ENCODE data around the gene BSND.

The BSND gene

DNA sequence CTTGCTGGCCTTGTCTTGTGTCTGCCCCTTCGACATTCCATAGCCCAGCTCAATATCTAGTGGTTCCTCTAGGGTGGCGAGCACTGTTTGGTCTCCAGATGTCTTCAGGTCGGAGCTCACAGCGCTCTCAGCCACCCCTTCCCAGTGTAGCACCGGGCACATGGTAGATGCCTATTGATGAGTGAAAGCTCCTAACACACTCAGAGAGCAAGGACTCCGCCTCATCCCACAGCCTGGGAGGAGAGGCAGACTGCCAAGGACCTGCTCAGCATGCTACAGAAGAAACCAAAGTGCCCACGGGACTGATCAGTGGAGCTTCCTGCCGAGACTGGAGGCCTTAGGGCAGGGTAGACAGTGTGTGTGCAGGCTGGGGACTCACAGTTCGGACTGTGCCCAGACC lies 51.5 kb downstream of the BSND start:
- H3K36me3 ChIP-seq (ENCODE audit: control insufficient read depth in 5 of 5, insufficient read depth in 5 of 5, low read length in 5 of 5), result no peaks in the 10 kb centered on the region
- H3K9ac ChIP-seq (ENCODE audit: low read length in 5 of 5), result no peak overlapping the region
- no peak overlapping the region for H3K27ac ChIP-seq (ENCODE audit: low read depth, low read length)
- no peak overlapping the region for H3K4me3 ChIP-seq (ENCODE audit: low read depth in 1 of 5, low read length in 5 of 5)
- H3K9me3 ChIP-seq (ENCODE audit: control insufficient read depth in 5 of 5, low read length in 5 of 5), result no peaks in the 10 kb centered on the region
- H3K27me3 ChIP-seq (ENCODE audit: control insufficient read depth in 5 of 5, insufficient read depth in 4 of 5, low read length in 5 of 5), result peaks cover 0 to 1% (median 0%) of the 10 kb centered on the region in 5 donors
- peaks cover 2 to 41% (median 32%) of the 10 kb centered on the region in 5 donors for H3K4me1 ChIP-seq (ENCODE audit: control insufficient read depth in 5 of 5, insufficient read depth in 5 of 5, low read length in 5 of 5)

DNA sequence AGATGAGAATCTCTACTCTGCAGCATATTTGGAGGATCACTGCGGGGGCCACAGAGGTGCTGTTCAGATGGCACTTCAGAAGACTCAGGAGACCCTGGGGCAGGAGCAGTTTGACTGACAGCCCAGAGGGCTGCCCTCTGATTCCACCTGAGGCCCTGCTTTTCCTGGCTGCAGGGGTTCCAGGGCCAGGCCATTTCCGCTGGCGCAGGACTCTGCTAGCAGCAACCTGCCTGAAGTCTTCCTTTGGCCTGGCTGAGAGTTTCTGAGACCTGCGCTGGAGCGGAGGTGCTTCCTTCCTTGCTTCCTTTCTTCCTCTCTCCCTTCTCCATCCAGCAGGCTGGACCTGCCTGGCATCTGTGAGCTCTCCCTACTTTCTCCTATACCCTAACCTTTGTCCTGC lies 52.4 kb downstream of the BSND start:
- H3K27me3 ChIP-seq (ENCODE audit: control insufficient read depth in 5 of 5, insufficient read depth in 4 of 5, low read length in 5 of 5), result no peaks in the 10 kb centered on the region
- H3K36me3 ChIP-seq (ENCODE audit: control insufficient read depth in 5 of 5, insufficient read depth in 5 of 5, low read length in 5 of 5), result no peaks in the 10 kb centered on the region
- H3K27ac ChIP-seq (ENCODE audit: low read depth, low read length), result no peak overlapping the region
- peaks cover 2 to 47% (median 39%) of the 10 kb centered on the region in 5 donors for H3K4me1 ChIP-seq (ENCODE audit: control insufficient read depth in 5 of 5, insufficient read depth in 5 of 5, low read length in 5 of 5)
- H3K9me3 ChIP-seq (ENCODE audit: control insufficient read depth in 5 of 5, low read length in 5 of 5), result no peaks in the 10 kb centered on the region
- H3K4me3 ChIP-seq (ENCODE audit: low read depth in 1 of 5, low read length in 5 of 5), result no peak overlapping the region
- H3K9ac ChIP-seq (ENCODE audit: low read length in 5 of 5), result no peak overlapping the region

DNA sequence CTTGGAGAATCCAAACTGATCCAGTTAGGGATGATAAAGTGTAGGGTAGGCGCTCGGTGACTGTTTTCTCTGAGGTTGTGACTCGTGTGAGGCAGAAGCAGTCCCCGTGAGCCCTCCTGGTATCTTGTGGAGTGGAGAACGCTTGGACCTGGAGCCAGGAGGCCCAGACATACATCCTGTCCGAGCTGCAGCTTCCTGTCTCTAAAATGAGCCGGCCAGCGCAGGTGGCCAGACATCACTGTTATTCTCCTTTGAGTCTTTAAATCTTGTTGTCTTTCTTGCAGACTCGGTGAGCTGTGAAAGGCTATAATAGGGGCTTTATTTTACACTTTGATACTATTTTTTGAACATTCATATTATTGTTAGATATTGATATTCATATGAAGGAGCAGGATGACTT lies 52.9 kb downstream of the BSND start:
- H3K4me3 ChIP-seq (ENCODE audit: low read depth in 1 of 5, low read length in 5 of 5), result no peak overlapping the region
- no peak overlapping the region for H3K27ac ChIP-seq (ENCODE audit: low read depth, low read length)
- no peaks in the 10 kb centered on the region for H3K9me3 ChIP-seq (ENCODE audit: control insufficient read depth in 5 of 5, low read length in 5 of 5)
- peaks cover 2 to 47% (median 39%) of the 10 kb centered on the region in 5 donors for H3K4me1 ChIP-seq (ENCODE audit: control insufficient read depth in 5 of 5, insufficient read depth in 5 of 5, low read length in 5 of 5)
- no peak overlapping the region for H3K9ac ChIP-seq (ENCODE audit: low read length in 5 of 5)
- no peaks in the 10 kb centered on the region for H3K27me3 ChIP-seq (ENCODE audit: control insufficient read depth in 5 of 5, insufficient read depth in 4 of 5, low read length in 5 of 5)
- no peaks in the 10 kb centered on the region for H3K36me3 ChIP-seq (ENCODE audit: control insufficient read depth in 5 of 5, insufficient read depth in 5 of 5, low read length in 5 of 5)

DNA sequence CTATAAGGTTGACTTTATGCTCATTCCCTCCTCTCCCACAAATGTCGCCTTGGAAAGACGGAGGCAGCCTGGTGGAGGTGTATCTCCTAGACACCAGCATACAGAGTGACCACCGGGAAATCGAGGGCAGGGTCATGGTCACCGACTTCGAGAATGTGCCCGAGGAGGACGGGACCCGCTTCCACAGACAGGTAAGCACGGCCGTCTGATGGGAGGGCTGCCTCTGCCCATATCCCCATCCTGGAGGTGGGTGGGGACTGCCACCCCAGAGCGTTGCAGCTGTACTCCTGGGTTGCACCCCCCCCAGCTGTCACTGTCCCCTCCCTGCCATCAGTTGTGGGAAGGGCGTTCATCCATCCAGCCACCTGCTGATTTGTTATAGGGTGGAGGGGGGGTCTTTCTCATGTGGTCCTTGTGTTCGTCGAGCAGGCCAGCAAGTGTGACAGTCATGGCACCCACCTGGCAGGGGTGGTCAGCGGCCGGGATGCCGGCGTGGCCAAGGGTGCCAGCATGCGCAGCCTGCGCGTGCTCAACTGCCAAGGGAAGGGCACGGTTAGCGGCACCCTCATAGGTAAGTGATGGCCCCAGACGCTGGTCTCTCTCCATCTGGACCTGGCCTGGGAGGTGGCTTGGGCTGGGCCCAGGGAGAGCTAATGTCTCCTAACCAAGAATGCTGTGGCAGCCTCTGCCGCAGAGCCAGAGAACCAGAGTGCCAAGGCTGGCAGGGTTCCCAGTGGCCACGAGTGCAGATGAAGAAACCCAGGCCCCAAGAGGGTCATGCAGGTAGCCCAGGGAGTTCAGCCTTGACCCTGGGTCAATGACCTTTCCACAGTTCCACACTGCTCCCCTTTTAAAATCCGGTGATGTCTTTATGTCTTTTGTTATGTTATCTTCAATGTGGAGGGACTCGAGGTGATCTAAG lies 53.7 kb downstream of the BSND start:
- Histone ChIP-seq H3K9me3 (ENCODE audit: control insufficient read depth in 5 of 5, low read length in 5 of 5) (no peaks in the 10 kb centered on the region), H3K27ac (ENCODE audit: low read depth, low read length) (no peak overlapping the region), H3K36me3 (ENCODE audit: control insufficient read depth in 5 of 5, insufficient read depth in 5 of 5, low read length in 5 of 5) (no peaks in the 10 kb centered on the region), H3K4me3 (ENCODE audit: low read depth in 1 of 5, low read length in 5 of 5) (no peak overlapping the region), H3K4me1 (ENCODE audit: control insufficient read depth in 5 of 5, insufficient read depth in 5 of 5, low read length in 5 of 5) (peaks cover 2 to 47% (median 39%) of the 10 kb centered on the region in 5 donors), H3K9ac (ENCODE audit: low read length in 5 of 5) (no peak overlapping the region), H3K27me3 (ENCODE audit: control insufficient read depth in 5 of 5, insufficient read depth in 4 of 5, low read length in 5 of 5) (no peaks in the 10 kb centered on the region)

DNA sequence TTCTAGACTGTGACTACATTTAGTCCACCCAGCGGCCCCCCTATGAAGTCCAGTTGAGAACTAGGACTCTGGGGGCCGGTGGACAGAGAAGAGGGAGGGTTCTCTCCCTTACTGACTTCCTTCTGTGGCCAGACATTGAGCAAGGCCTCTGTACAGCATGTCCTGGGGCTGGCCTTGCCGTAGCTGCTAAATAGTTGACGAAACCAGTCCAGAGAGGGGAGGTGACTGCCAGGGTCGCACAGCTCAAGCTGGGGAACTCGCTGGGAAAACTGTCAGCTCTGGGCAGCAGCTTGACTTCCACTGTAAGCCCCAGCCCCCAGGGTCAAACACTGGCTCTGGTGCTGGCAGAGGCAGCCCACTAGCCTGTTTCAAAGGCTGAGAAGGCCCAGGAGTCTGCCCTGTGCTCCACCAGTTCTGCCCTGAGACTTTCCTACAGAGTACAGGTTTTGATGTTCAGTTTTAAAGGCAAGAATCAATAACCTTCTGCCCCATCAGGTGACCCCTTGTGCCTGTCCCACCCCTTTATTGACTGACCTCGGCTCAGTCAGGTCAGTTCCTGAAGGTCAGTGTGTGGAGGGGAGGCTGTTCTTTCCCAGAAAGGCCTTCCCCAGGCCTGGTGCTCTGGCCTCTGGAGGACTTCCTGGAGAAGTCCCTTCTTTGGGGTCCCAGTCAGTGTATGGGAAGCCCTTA lies 54.7 kb downstream of the BSND start:
- H3K4me1 ChIP-seq (ENCODE audit: control insufficient read depth in 5 of 5, insufficient read depth in 5 of 5, low read length in 5 of 5), result peaks cover 2 to 47% (median 39%) of the 10 kb centered on the region in 5 donors
- H3K27me3 ChIP-seq (ENCODE audit: control insufficient read depth in 5 of 5, insufficient read depth in 4 of 5, low read length in 5 of 5), result no peaks in the 10 kb centered on the region
- H3K9ac ChIP-seq (ENCODE audit: low read length in 5 of 5), result peak overlapping the region in 2 of 5 donors; percentile 29 to 43
- no peaks in the 10 kb centered on the region for H3K36me3 ChIP-seq (ENCODE audit: control insufficient read depth in 5 of 5, insufficient read depth in 5 of 5, low read length in 5 of 5)
- H3K9me3 ChIP-seq (ENCODE audit: control insufficient read depth in 5 of 5, low read length in 5 of 5), result no peaks in the 10 kb centered on the region
- H3K27ac ChIP-seq (ENCODE audit: low read depth, low read length), result no peak overlapping the region
- H3K4me3 ChIP-seq (ENCODE audit: low read depth in 1 of 5, low read length in 5 of 5), result no peak overlapping the region

DNA sequence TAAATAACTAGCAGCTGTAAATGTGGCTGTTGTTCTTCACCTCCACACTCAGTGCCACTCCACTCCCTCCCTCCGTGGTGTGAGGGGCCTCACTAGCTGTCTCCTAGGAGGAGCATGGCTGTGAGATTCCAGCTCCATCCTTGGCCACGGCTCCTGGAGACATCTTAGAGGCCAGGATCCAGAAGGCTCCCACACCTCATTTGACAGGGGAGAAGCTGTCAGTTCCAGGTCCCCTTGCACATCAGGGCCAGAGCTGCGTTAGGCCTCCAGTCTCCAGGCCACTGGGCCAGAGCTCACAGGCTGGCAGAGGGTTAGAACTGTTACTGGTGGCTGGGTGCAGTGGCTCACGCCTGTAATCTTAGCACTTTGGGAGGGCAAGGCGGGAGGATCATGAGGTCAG lies 55.7 kb downstream of the BSND start:
- Histone ChIP-seq H3K9me3 (ENCODE audit: control insufficient read depth in 5 of 5, low read length in 5 of 5) (no peaks in the 10 kb centered on the region), H3K27ac (ENCODE audit: low read depth, low read length) (no peak overlapping the region), H3K27me3 (ENCODE audit: control insufficient read depth in 5 of 5, insufficient read depth in 4 of 5, low read length in 5 of 5) (no peaks in the 10 kb centered on the region), H3K9ac (ENCODE audit: low read length in 5 of 5) (no peak overlapping the region), H3K4me1 (ENCODE audit: control insufficient read depth in 5 of 5, insufficient read depth in 5 of 5, low read length in 5 of 5) (peaks cover 2 to 47% (median 39%) of the 10 kb centered on the region in 5 donors), H3K4me3 (ENCODE audit: low read depth in 1 of 5, low read length in 5 of 5) (no peak overlapping the region), H3K36me3 (ENCODE audit: control insufficient read depth in 5 of 5, insufficient read depth in 5 of 5, low read length in 5 of 5) (no peaks in the 10 kb centered on the region)

DNA sequence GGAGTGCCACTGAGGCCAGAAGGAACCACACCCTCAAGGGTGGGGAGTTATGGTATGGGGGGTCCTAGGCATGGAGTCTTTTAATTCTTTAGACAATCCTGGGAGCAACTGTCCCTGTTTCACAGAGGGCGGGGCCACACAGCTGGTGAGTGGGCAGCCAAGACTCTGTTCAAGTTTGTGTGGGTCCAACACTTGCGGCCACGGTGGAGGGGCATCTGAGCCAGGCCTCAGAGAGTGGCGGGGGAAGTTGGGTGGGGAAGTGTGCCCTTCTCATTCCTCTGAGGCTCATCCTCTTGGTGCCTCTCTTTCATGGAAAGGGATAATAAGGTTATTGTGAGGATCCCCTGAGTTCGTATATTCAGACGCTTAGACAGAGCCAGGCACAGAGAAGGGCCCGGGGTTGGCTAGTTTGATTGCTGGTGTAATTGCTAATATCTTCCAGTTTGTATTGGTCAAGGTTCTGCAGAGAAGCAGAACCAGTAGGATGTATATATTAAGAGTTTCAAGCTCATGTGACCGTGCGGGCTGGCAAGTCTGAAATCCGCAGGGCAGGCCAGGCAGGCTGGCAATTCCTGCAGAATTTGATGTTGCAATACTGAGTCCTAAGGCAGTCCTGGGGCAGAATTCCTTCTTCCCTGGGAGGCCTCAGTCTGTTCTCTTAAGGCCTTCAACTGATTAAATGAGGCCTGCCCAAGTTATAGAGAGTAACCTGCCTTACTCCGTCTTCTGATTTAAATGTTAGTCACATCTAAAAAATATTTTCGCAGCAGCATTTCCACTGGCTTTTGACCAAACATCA lies 56.5 kb downstream of the BSND start:
- H3K9me3 ChIP-seq (ENCODE audit: control insufficient read depth in 5 of 5, low read length in 5 of 5), result no peaks in the 10 kb centered on the region
- H3K9ac ChIP-seq (ENCODE audit: low read length in 5 of 5), result no peak overlapping the region
- H3K27me3 ChIP-seq (ENCODE audit: control insufficient read depth in 5 of 5, insufficient read depth in 4 of 5, low read length in 5 of 5), result no peaks in the 10 kb centered on the region
- no peak overlapping the region for H3K27ac ChIP-seq (ENCODE audit: low read depth, low read length)
- no peaks in the 10 kb centered on the region for H3K36me3 ChIP-seq (ENCODE audit: control insufficient read depth in 5 of 5, insufficient read depth in 5 of 5, low read length in 5 of 5)
- no peak overlapping the region for H3K4me3 ChIP-seq (ENCODE audit: low read depth in 1 of 5, low read length in 5 of 5)
- peaks cover 2 to 42% (median 39%) of the 10 kb centered on the region in 5 donors for H3K4me1 ChIP-seq (ENCODE audit: control insufficient read depth in 5 of 5, insufficient read depth in 5 of 5, low read length in 5 of 5)

DNA sequence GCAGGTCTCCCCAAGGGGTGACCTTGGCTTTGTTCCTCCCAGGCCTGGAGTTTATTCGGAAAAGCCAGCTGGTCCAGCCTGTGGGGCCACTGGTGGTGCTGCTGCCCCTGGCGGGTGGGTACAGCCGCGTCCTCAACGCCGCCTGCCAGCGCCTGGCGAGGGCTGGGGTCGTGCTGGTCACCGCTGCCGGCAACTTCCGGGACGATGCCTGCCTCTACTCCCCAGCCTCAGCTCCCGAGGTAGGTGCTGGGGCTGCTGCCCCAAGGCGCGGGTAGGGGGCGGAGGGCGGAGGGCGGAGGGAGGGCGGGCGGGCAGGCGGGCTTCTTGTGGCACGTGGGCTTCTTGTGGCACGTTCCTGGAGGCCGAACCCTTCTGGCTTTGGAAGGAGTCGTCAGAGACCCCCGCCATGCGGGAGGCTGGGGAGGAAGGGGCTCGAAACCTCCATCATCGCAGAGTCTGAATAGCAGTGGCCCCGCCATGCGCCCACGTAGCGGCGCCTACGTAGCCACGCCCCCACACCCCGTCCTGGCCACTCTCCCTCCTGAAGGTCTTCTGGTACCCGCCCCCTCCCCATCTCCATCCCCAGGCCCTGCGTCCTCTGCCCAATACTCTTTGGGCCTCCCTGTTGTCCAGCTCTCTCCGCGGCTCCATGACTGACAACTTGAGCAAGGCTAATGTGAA lies 57.4 kb downstream of the BSND start:
- Histone ChIP-seq H3K4me3 (ENCODE audit: low read depth in 1 of 5, low read length in 5 of 5) (no peak overlapping the region), H3K27me3 (ENCODE audit: control insufficient read depth in 5 of 5, insufficient read depth in 4 of 5, low read length in 5 of 5) (no peaks in the 10 kb centered on the region), H3K36me3 (ENCODE audit: control insufficient read depth in 5 of 5, insufficient read depth in 5 of 5, low read length in 5 of 5) (no peaks in the 10 kb centered on the region), H3K4me1 (ENCODE audit: control insufficient read depth in 5 of 5, insufficient read depth in 5 of 5, low read length in 5 of 5) (peaks cover 2 to 39% (median 38%) of the 10 kb centered on the region in 5 donors), H3K9ac (ENCODE audit: low read length in 5 of 5) (no peak overlapping the region), H3K9me3 (ENCODE audit: control insufficient read depth in 5 of 5, low read length in 5 of 5) (no peaks in the 10 kb centered on the region), H3K27ac (ENCODE audit: low read depth, low read length) (no peak overlapping the region)

DNA sequence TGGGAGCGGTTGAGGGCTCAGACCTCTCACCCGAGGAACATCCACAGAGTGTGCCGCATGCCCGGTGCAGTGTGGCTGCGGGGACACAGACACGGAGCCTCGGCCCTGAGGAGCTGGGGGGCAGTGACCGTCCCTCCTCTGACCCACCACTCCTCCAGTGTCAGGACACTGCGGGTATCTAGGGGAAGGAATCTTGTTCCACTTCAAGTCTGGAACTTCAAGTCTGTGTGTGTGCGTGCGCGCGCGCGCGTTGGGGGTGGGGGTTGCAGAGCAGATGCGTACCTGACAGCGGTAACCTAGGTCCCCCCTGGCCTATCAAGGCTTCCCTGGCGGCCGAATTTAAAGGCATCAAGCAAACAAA lies 57.9 kb downstream of the BSND start:
- H3K9ac ChIP-seq (ENCODE audit: low read length in 5 of 5), result no peak overlapping the region
- no peak overlapping the region for H3K27ac ChIP-seq (ENCODE audit: low read depth, low read length)
- no peak overlapping the region for H3K4me3 ChIP-seq (ENCODE audit: low read depth in 1 of 5, low read length in 5 of 5)
- no peaks in the 10 kb centered on the region for H3K36me3 ChIP-seq (ENCODE audit: control insufficient read depth in 5 of 5, insufficient read depth in 5 of 5, low read length in 5 of 5)
- no peaks in the 10 kb centered on the region for H3K9me3 ChIP-seq (ENCODE audit: control insufficient read depth in 5 of 5, low read length in 5 of 5)
- peaks cover 1 to 35% (median 32%) of the 10 kb centered on the region in 5 donors for H3K4me1 ChIP-seq (ENCODE audit: control insufficient read depth in 5 of 5, insufficient read depth in 5 of 5, low read length in 5 of 5)
- no peaks in the 10 kb centered on the region for H3K27me3 ChIP-seq (ENCODE audit: control insufficient read depth in 5 of 5, insufficient read depth in 4 of 5, low read length in 5 of 5)
